GM13976 (cell line): ENCODE data around the gene TMOD2.

ENCODE experiments used
- DNase-seq: peaks from one replicate; pipeline ENCODE4 v3.0.0; 2012; ENCODE audit warnings: low spot score
- CTCF ChIP-seq: IDR thresholded peaks from 2 replicates; pipeline ENCODE4 v1.5.1; 2012; ENCODE audit warnings: borderline replicate concordance, mild to moderate bottlenecking; ENCODE audit not compliant: insufficient read depth; ENCODE audit errors: extremely low read depth, missing control alignments, control extremely low read depth
- in situ Hi-C: fragments of 300-500 bp; cut with MboI; formaldehyde crosslinking; loops from one replicate; pipeline ENCODE4 v1.12.0; 2022; ENCODE audit warnings: low sequenced_read_pairs, mixed read lengths, inconsistent platforms; ENCODE audit not compliant: unreplicated experiment

Gene TMOD2

GRCh38 chr15:51714162-51714561, 37.2 kb upstream of the TMOD2 start:
- no peak for DNase-seq
- no peak for TF ChIP-seq CTCF
- in situ Hi-C loops, result no loop called here

- TF ChIP-seq CTCF, result no peak
- in situ Hi-C loops, result no loop called here
- no peak for DNase-seq
Measured at GRCh38 chr15:51714911-51715310, 36.5 kb upstream of the TMOD2 start.

GRCh38 chr15:51718219-51718618, 33.2 kb upstream of the TMOD2 start:
- in situ Hi-C loops, result no loop called here
- DNase-seq, result no peak
- TF ChIP-seq CTCF, result no peak

GRCh38 chr15:51718746-51719145, 32.7 kb upstream of the TMOD2 start:
- in situ Hi-C loops, result no loop called here
- DNase-seq, result no peak
- no peak for TF ChIP-seq CTCF

GRCh38 chr15:51720201-51720995, 31.0 kb upstream of the TMOD2 start:
- TF ChIP-seq CTCF, result no peak
- in situ Hi-C loops, result no loop called here
- DNase-seq, result no peak

GRCh38 chr15:51721199-51721960, 30.0 kb upstream of the TMOD2 start:
- no peak for DNase-seq
- TF ChIP-seq CTCF, result no peak
- in situ Hi-C loops, result no loop called here
